Stimulated activated CD4-positive, alpha-beta T cell treated with anti-CD3 and anti-CD28 coated beads, Interleukin-1b, Interleukin-23, amount 100 ng/mL, for 24 hours (primary cell): ENCODE measurements around the gene VIT.

ENCODE experiments used
- DNase-seq, 4 experiments: peaks; one replicate each; pipeline ENCODE4 v3.0.0-alpha.2; 2020; ENCODE audit warnings: low read depth in 4 of 4, low spot score in 1 of 4

VIT gene

GRCh38 chr2:36855429-36855828 lies 158.9 kb downstream of the VIT start:
- DNase-seq: no peak

DNA sequence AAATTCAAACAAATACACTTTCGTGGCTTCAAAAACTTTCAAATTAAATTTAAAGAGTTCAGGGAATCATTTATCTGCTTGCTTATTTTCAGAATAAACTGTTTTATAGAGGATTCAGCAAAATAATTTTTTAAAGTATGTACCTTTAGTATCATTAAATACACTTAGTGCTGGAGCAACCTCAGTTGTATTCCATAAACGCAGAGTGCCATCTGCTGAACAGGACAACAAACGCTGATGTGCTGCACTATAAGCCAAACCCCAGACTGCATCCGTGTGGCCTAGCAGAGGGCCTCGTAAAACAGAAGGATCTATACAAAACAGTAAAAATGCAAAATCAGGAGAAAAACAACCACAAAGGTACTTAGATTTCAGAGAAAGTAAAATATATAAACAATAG lies 161.2 kb downstream of the VIT start:
- DNase-seq: no peak

DNA sequence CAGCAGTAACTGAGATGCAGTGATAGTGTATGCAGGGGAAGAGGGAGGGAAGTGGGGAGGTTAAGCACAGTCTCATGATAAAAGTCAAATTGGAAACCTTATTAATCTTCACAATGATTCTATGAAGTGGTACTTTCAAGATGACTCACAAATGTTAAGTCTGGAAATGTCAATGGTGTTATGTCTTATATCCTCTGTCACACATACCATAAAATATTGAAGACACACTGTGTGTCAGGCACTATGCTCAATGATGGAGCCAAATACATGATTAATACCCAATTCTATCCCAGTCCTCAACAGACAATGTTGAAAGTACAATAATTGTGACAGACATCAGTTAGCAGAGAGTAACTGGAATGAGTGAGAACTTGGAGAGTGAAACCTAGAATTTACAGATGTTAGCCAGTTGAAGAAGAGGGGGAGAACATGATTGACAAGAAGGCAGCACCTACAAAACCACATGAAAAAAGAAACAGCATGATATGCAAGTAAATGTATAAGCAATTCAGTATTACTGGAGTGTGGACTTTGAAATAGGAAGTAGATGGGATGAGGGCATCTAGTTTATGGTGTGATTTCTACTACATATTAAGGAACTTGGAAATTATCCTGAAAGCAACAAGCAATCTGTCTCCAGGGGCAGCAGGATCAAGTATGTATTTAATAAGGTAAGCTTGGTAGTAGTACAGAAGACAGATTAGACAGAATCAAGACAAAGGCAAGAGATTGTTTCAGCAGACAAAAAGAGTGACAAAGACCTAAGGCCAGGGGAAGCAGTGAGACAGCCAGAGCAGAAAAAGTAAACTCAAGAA lies 162.3 kb downstream of the VIT start:
- DNase-seq: no peak

GRCh38 chr2:36859366-36859792 lies 162.9 kb downstream of the VIT start:
- no peak for DNase-seq

GRCh38 chr2:36861896-36862295 lies 165.4 kb downstream of the VIT start:
- DNase-seq: no peak
